HepG2 (cell line): ENCODE results near the gene NSD1. TPM values are rescaled to one million over a fixed set of nuclear protein-coding genes. Genes with fewer than 3 reads are reported as not detected.

ENCODE experiments used
- ATAC-seq: fragments of 200-7000 bp; cut with Tn5 transposase; 3 replicates; pipeline ENCODE4 v1.9.1; 2020; ENCODE audit warnings: mild to moderate bottlenecking, moderate library complexity
- BruUV-seq: library from RNA; stranded (reverse); fragments of 400-500 nt; replicated peaks from 2 replicates; lab custom pipeline; 2021; lab: Mats Ljungman, UMichigan
- CTCF ChIA-PET: fragments of 300-600 bp; formaldehyde crosslinking; extraction: SDS; loops from one replicate; lab custom pipeline; 2021; ENCODE audit warnings: low total read pairs, inconsistent platforms, low intra/inter-chr PET ratio; lab: Yijun Ruan, JAX
- POLR2A ChIA-PET: fragments of 350-600 bp; sonication (Branson Sonifier 250); formaldehyde crosslinking; loops from one replicate; lab custom pipeline; 2020; ENCODE audit warnings: antibody characterized with exemption, inconsistent platforms; lab: Yijun Ruan, JAX
- DNase-seq: peaks from one replicate; pipeline ENCODE4 v3.0.0-alpha.2; 2015; ENCODE audit warnings: low spot score
- FAIRE-seq: peaks from 3 replicates; lab custom pipeline; 2011; peaks lifted over from hg19 to GRCh38; lab: Jason Lieb, UNC
- H2AFZ ChIP-seq: one replicate; pipeline ENCODE4 v1.6.1; 2011; ENCODE audit warnings: low read length, inconsistent platforms
- H3K27ac ChIP-seq: fragments of 300-600 bp; 3 replicates; pipeline ENCODE4 v1.8.0; 2011; ENCODE audit warnings: mixed run types, mild to moderate bottlenecking, mixed read lengths, low read length, inconsistent platforms; ENCODE audit not compliant: insufficient read depth; ENCODE audit errors: extremely low read length
- H3K27me3 ChIP-seq, 2 experiments: fragments of 200-600 bp in 1 of 2; 2 replicates in 1 of 2; 3 replicates in 1 of 2; pipeline versions ENCODE4 v1.6.0 to v1.8.0; 2011; ENCODE audit warnings: low read length in 2 of 2, mild to moderate bottlenecking in 2 of 2, moderate library complexity in 2 of 2, inconsistent platforms in 1 of 2; ENCODE audit not compliant: insufficient read depth in 2 of 2, control insufficient read depth in 1 of 2
- H3K36me3 ChIP-seq, 2 experiments: fragments of 200-600 bp in 1 of 2; replicated peaks in 1 of 2; 2 replicates in 1 of 2; 3 replicates in 1 of 2; pipeline versions ENCODE4 v1.5.1 to v1.8.0; 2011; ENCODE audit warnings: low read length in 2 of 2, inconsistent platforms in 1 of 2; ENCODE audit not compliant: insufficient read depth in 2 of 2, control insufficient read depth in 1 of 2
- H3K4me1 ChIP-seq: 2 replicates; pipeline ENCODE4 v1.5.1; 2012; ENCODE audit warnings: low read length, inconsistent platforms; ENCODE audit not compliant: insufficient read depth
- H3K4me2 ChIP-seq: 2 replicates; pipeline ENCODE4 v1.6.0; 2011; ENCODE audit warnings: low read depth, low read length, inconsistent platforms
- H3K4me3 ChIP-seq, 3 experiments: fragments of 200-600 bp in 1 of 3; sonication (generic), shearing (Covaris generic) in 1 of 3; replicated peaks in 1 of 3; 2 replicates each; pipeline ENCODE4 v1.5.1; 2011 to 2016; ENCODE audit warnings: low read length in 3 of 3, inconsistent platforms in 2 of 3, low read depth in 2 of 3, mild to moderate bottlenecking in 2 of 3, control low read depth in 1 of 3, mixed read lengths in 1 of 3; ENCODE audit not compliant: insufficient read depth in 1 of 3
- H3K79me2 ChIP-seq: one replicate; pipeline ENCODE4 v1.6.1; 2011; ENCODE audit warnings: low read length, inconsistent platforms; ENCODE audit not compliant: insufficient read depth
- H3K9ac ChIP-seq: 2 replicates; pipeline ENCODE4 v1.6.0; 2011; ENCODE audit warnings: mild to moderate bottlenecking, low read depth, low read length, inconsistent platforms; ENCODE audit not compliant: insufficient read depth
- H3K9me3 ChIP-seq: 2 replicates; pipeline ENCODE4 v1.5.1; 2012; ENCODE audit warnings: mild to moderate bottlenecking, low read length
- H4K20me1 ChIP-seq: 2 replicates; pipeline ENCODE4 v1.6.0; 2011; ENCODE audit warnings: inconsistent platforms, mild to moderate bottlenecking, low read length, moderate library complexity; ENCODE audit not compliant: insufficient read depth
- CERS6 ChIP-seq: sonication (generic); formaldehyde crosslinking; IDR thresholded peaks from 2 replicates; pipeline ENCODE4 v1.5.0; 2020; ENCODE audit warnings: missing genetic modification reagents
- LCORL ChIP-seq, 2 experiments: fragments of 450-650 bp in 1 of 2; sonication (generic) in 1 of 2; formaldehyde crosslinking in 1 of 2; IDR thresholded peaks; 2 replicates each; pipeline versions ENCODE4 v1.5.0 to v1.6.1; 2017 to 2020; ENCODE audit warnings: antibody characterized with exemption in 1 of 2, missing genetic modification reagents in 1 of 2
- MXD3 ChIP-seq: IDR thresholded peaks from 2 replicates; pipeline ENCODE4 v1.6.1; 2016; ENCODE audit warnings: mild to moderate bottlenecking, missing biosample characterization, missing genetic modification reagents
- RFX1 ChIP-seq: fragments of 450-650 bp; IDR thresholded peaks from 2 replicates; pipeline ENCODE4 v1.6.1; 2017
- SOX13 ChIP-seq, 3 experiments: fragments of 450-650 bp in 1 of 3; sonication (generic) in 1 of 3; formaldehyde crosslinking in 1 of 3; IDR thresholded peaks in 2 of 3; conservative IDR thresholded peaks in 1 of 3; 2 replicates each; pipeline versions ENCODE4 v1.5.0 to v1.6.1; 2016 to 2020; ENCODE audit warnings: antibody characterized with exemption in 1 of 3, mild to moderate bottlenecking in 1 of 3, missing compliant biosample characterization in 1 of 3, missing genetic modification reagents in 1 of 3, moderate library complexity in 1 of 3
- SRF ChIP-seq: IDR thresholded peaks from 2 replicates; pipeline ENCODE4 v1.6.1; 2011; ENCODE audit warnings: mild to moderate bottlenecking, low read depth, low read length, moderate library complexity
- TIGD3 ChIP-seq: sonication (generic); formaldehyde crosslinking; IDR thresholded peaks from 2 replicates; pipeline ENCODE4 v1.5.1; 2020; ENCODE audit warnings: mild to moderate bottlenecking, missing genetic modification reagents, borderline replicate concordance
- UBTF ChIP-seq: sonication (generic); formaldehyde crosslinking; IDR thresholded peaks from 2 replicates; pipeline ENCODE4 v1.4.0; 2020; ENCODE audit warnings: mild to moderate bottlenecking, missing genetic modification reagents
- ZBTB20 ChIP-seq: sonication (generic); formaldehyde crosslinking; IDR thresholded peaks from 2 replicates; pipeline ENCODE4 v1.8.1; 2023; ENCODE audit warnings: missing genetic modification reagents, low read depth, mild to moderate bottlenecking, borderline replicate concordance
- ZEB1 ChIP-seq: IDR thresholded peaks from 2 replicates; pipeline ENCODE4 v1.6.1; 2012; ENCODE audit warnings: mild to moderate bottlenecking, low read depth, inconsistent platforms; ENCODE audit not compliant: insufficient replicate concordance
- ZNF546 ChIP-seq: sonication (generic); formaldehyde crosslinking; conservative IDR thresholded peaks from 2 replicates; pipeline ENCODE4 v1.8.1; 2023; ENCODE audit warnings: mild to moderate bottlenecking, missing genetic modification reagents
- ZNF576 ChIP-seq: sonication (generic); formaldehyde crosslinking; IDR thresholded peaks from 2 replicates; pipeline ENCODE4 v1.4.0; 2020; ENCODE audit warnings: mild to moderate bottlenecking, missing genetic modification reagents
- ZNF780A ChIP-seq: sonication (generic); formaldehyde crosslinking; IDR thresholded peaks from 2 replicates; pipeline ENCODE4 v1.8.0; 2022; ENCODE audit warnings: mild to moderate bottlenecking, missing genetic modification reagents, moderate library complexity
- ZSCAN5A ChIP-seq: sonication (generic); formaldehyde crosslinking; IDR thresholded peaks from 2 replicates; pipeline ENCODE4 v1.8.0; 2022; ENCODE audit warnings: mild to moderate bottlenecking, missing genetic modification reagents, borderline replicate concordance
- WGBS: methylation state at CpG from one replicate; pipeline ENCODE4 v1.1.6; 2017; ENCODE audit warnings: low lambda C conversion rate; 5-methylcytosine and 5-hydroxymethylcytosine counted together
- in situ Hi-C: cut with HindIII; loops from 2 replicates; pipeline ENCODE4 v1.10.0; 2017; ENCODE audit warnings: low pct_unique_long_range_greater_than_20kb; ENCODE audit not compliant: extremely low pct_ligation_motif_present
- intact Hi-C: fragments of 100-400 bp; cut with micrococcal nuclease; formaldehyde crosslinking; loops from one replicate; pipeline ENCODE4 v1.10.0; 2022; ENCODE audit not compliant: unreplicated experiment
- polyA plus RNA-seq, 8 experiments: library from polyadenylated mRNA; depleted of rRNA in 3 of 8; stranded (reverse) in 7 of 8; unstranded in 1 of 8; fragments of >200 nt; fragmentation: Illumina TruSeq in 4 of 8; extraction: Trizol in 4 of 8; gene quantifications; 2 replicates each; pipeline versions ENCODE4 v1.2.1 to v1.2.3, GENCODE V29; 2011 to 2016; ENCODE audit warnings: low read depth in 4 of 8, missing spikeins in 1 of 8, mixed read lengths in 1 of 8; ENCODE audit not compliant: insufficient read depth in 1 of 8
- total RNA-seq, 5 experiments: library from RNA; depleted of rRNA; stranded (reverse); fragments of >200 nt; fragmentation: Illumina TruSeq; extraction: Trizol; gene quantifications; 2 replicates each; pipeline ENCODE4 v1.2.3, GENCODE V29; 2016; ENCODE audit warnings: low read depth in 1 of 5

NSD1 gene
- total and polyA plus RNA-seq, 2 of the 13 experiments (the other 11 are each of a cell fraction or from before 2014, with no cell fraction given), result 0.01 to 0.09 TPM

GRCh38 chr5:177320879-177321278 is 187.3 kb downstream of the NSD1 start (continued):
- TF ChIP-seq LCORL (IDR thresholded peaks at IDR 0.05) (no peak), LCORL (CRISPR knock-in tag; IDR thresholded peaks at IDR 0.05) (no peak), ZEB1 (no peak), ZBTB20 (no peak), ZNF780A (CRISPR knock-in tag) (no peak), UBTF (CRISPR knock-in tag) (no peak), RFX1 (no peak)
- TF ChIP-seq, all 625 proteins: peak for 0

- POLR2A ChIA-PET, result interaction anchor here (1.1 to 2.1 kb wide), 9 partner anchors 10 to 100 kb away, joined by 3 to 24 read pairs (median 10); partner anchors contain the start of genes GRK6 and LMAN2
- TF ChIP-seq ZNF576 (CRISPR knock-in tag) (no peak), SOX13 (IDR thresholded peaks at IDR 0.05) (peak; percentile 80), SOX13 (CRISPR knock-in tag; conservative IDR thresholded peaks at IDR 0.05 in 1 of 2, IDR thresholded peaks at IDR 0.05 in 1 of 2) (peak in 1 of 2 experiments; percentile 96; a peak in 2 of 4 replicates), ZNF546 (CRISPR knock-in tag) (no peak), TIGD3 (no peak), MXD3 (CRISPR knock-in tag) (no peak), SRF (no peak), CERS6 (CRISPR knock-in tag) (no peak), ZSCAN5A (CRISPR knock-in tag) (no peak)
These were observed 192.4 kb downstream of the NSD1 start for GRCh38 chr5:177325868-177326381.

More at GRCh38 chr5:177325868-177326381, 192.4 kb downstream of the NSD1 start:
- CTCF ChIA-PET, result interaction anchor here (1.1 to 1.2 kb wide), 2 partner anchors 8 to 129 kb away, joined by 3 read pairs; no protein-coding TSS in a partner anchor
- intact Hi-C loops (loop anchor here (5.0 kb wide), 1 partner anchor 121 kb away; the partner anchor contains the start of gene PRR7), in situ Hi-C loops (no loop called here)
- H3K4me2 ChIP-seq, result peak overlapping the region; percentile 95
- H2AFZ ChIP-seq, result no peak overlapping the region
- H3K27ac ChIP-seq, result peak overlapping the region; percentile 98
- FAIRE-seq, result peak; percentile 90
- peak; percentile 87 for DNase-seq
- H3K9me3 ChIP-seq, result no peaks in the 10 kb centered on the region
- H3K36me3 ChIP-seq, result peaks cover 2 to 21% of the 10 kb centered on the region in 2 experiments; a peak in 2 of 5 replicates
- H3K27me3 ChIP-seq, result no peaks in the 10 kb centered on the region
- H3K9ac ChIP-seq, result peak overlapping the region; percentile 71
- WGBS, result 0% methylated on average over 1 of the region's 1 CpG
- peaks cover 8% of the 10 kb centered on the region for H3K79me2 ChIP-seq
- no peaks in the 10 kb centered on the region for H4K20me1 ChIP-seq
- TSS peak; percentile 22 for BruUV-seq
- peaks cover 61% of the 10 kb centered on the region for H3K4me1 ChIP-seq
- peak overlapping the region in 1 of 3 experiments; percentile 57; a peak in 4 of 6 replicates for H3K4me3 ChIP-seq
- peak; percentile 82 for ATAC-seq
